IPS-NIHi7 (cell line): Measurements from ENCODE around the gene MRAP2.
"Not testable (repeated sequence)": the region's sequence is repeated elsewhere in the genome, so short reads cannot be mapped to it uniquely, and the experiment has no call there.

Experiments
- DNase-seq: peaks from one replicate; pipeline ENCODE4 v3.0.0; 2012; ENCODE audit warnings: mixed read lengths; ENCODE audit errors: extremely low spot score

MRAP2 gene

DNA sequence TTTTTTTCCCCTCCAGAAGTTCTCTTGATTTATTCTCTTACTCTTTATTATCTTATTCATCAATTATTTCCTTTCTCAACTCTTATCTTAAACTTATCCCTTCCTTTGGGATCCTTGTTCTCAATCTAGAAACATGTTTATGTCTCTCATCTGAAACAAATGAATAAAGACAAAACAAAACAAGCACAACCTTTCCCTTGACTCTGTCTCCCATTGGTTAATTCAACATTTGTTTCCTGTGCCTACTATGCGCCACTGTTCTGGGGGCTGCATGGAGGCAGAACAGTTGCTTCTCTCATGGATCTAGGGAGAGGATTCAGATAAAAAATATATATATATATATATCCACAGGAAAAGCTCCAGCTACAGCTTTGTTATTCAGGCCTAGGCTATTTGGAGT lies 5.2 kb upstream of the MRAP2 start:
- DNase-seq, result no peak

DNA sequence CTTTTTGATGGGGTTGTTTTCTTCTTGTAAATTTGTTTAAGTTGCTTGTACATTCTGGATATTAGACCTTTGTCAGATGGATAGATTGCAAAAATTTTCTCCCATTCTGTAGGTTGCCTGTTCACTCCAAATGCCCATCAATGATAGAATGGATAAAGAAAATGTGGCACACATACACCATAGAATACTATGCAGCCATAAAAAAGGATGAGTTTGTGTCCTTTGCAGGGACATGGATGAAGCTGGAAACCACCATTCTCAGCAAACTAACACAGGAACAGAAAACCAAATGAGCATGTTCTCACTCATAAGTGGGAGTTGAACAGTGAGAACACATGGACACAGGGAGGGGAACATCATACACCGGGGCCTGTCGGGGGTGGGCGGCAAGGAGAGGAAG lies 1.6 kb upstream of the MRAP2 start:
- DNase-seq, result not testable (repeated sequence)

DNA sequence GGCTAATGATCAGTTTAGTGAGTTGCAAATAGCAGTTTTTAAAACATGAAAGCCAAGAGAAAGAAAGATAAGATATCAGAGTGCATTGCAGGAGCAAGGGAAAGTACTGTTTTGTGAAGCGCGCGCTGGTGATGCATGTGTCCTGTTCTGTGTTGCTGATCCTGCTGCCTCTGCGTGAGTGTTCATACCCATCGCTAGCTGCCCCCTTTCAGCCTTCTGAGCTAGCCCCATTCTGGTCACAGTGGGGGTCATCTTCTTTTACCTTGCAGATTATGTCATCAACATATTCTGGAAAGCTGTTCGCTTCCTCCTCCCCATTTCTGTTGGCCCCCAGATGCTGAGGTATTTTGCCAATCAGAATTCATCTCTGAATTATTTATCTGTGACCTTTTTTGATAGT lies 1.9 kb downstream of the MRAP2 start:
- DNase-seq, result no peak

DNA sequence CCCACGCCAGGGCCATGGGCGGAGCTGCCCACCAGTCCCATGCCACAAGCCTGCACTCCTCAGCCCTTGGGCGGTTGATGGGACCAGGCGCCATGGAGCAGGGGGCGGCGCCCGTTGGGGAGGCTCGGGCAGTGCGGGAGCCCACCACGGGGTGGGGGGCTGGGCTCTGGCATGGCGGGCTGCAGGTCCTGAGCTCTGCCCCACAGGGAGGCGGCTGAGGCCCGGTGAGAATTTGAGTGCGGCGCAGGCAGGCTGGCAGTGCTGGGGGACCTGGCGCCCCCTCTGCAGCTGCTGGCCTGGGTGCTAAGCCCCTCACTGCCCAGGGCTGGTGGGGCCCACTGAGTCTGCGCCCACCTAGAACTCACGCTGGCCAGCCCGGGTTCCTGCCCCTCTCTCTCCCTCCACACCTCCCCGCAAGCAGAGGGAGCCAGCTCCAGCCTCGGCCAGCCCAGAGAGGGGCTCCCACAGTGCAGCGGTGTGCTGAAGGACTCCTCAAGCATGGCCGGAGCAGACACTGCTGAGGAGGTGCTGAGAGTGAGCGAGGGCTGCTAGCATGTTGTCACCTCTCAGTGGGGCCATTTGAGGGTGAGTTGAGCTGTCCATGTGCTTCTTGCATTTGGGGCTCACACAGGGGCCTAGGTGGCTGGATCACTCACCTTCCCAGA lies 4.0 kb downstream of the MRAP2 start:
- DNase-seq, result no peak

DNA sequence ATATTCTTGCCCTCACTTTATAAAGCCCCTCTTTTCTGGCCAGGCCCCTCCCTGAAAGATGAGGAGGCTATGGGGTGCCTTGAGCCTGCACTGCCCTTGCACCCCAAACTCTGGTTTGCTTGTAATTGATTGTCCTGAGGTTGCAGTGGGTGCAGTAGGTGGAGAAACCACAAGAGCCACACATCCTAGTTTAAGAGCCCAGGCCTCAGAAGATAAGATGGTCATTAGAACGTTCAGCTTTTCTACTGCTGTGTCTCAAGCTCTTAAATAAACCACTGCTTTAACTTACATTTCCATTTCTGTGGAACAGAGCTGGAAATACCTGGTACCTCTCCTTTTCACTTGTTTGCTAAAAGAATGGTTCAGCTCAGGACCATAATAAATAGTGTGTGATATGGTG lies 9.0 kb downstream of the MRAP2 start:
- no peak for DNase-seq

DNA sequence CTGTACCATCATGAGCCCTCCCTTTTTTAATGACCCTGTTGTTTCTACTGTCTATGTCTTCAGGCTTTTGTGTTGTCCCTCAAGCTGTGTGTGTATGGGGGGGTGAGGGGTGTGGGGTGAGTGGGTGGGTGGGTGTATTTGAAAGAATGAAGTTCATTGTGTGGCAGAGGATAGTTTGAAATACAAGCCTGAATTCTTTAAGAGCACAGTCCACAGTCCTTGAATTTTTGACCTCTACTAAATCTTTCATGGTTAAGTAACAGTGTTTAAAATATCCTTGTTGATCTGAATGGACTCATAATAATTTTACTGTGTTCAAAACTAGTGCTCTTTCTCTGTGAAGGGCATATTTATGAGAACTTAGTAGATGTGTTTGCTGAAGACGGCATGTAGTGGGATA lies 10.0 kb downstream of the MRAP2 start:
- no peak for DNase-seq

DNA sequence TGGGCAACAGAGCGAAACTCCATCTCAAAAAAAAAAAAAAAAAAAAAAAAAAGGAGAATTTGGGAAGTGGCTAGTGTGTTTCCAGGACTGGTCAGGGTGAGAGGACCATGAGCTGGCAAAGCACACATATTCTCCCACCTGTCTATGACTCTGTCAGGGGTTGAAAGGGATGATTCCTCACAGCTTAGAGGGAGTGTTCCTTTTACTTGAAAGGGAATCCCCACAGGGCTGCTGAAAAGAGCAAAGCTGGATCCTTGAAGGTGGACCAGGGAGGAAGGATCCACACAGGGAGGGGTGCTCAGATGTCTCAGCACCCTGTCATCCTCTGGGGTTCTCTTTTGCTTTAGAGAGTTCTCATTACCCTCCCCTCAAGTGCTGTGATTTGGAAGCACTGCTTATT lies 13.2 kb downstream of the MRAP2 start:
- DNase-seq, result no peak

DNA sequence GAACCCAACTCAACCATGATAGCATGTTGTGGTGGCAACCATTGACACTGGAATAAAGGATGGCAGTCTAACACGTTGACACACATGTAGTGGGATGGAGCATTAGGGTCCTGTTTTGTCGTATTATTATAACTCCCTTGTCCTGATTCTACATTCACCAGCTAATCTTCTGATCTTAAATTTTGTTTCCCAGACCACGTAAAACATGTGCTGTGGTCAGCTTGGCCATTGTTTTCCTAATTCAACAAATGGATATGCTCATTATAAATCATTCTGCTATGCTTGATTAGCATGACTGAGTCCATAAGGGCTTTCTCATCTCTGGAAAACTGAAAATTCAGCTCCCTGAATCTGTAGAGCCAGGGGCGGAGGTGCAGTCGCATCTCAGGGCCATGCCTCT lies 15.0 kb downstream of the MRAP2 start:
- DNase-seq, result no peak

DNA sequence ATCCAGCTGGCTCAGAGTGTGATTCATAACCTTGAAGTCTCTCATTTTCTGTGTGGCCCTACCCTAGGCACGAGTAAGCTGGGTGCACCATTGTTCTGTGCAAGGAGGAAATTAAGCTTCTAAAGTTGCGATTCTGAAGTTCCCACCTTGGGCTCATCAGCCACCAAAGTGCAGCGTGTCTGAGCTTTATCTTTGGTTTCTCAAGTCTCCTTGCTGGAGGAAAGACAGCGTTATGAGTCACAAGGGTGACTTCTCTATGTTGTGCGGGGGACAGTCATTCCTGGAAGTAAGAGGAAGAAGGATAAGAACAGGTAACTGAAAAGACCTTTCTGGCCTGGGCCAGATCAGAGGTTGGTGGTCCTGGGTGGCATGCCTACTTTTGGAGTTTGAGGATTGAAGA lies 16.8 kb downstream of the MRAP2 start:
- DNase-seq, result no peak

DNA sequence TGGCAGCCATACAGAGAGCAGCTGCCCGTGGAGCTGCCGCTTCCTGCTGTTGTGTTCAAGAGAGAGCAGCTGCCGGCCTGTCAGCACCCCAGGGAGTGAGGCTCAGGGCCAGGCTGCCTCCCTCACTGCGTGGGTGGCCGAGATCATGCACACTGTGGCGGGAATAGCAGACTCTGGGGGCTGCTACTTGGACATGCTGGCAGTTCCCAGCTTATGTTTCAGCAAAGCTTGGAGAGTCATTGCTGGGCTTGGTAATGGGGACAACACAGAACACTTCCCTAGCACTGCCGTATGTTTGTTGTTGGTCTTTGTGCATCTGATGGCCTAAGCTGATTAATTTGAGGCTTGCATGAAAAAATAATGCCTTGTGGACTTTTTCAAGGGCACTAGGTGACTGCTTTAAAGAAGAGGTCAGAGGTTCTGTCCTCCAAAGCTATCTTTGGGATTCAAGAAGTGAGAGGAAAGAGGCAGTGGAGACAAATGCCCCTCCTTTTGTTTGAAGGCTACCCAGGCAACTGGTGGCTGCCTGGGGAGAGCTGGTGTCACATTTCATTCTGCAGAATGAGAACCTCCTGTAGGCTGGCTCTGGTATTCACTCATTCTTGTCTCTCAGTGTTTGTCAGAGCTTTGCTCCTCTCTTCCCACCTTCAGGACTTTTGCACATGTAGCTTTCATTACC lies 18.8 kb downstream of the MRAP2 start:
- DNase-seq, result peak; percentile 87

DNA sequence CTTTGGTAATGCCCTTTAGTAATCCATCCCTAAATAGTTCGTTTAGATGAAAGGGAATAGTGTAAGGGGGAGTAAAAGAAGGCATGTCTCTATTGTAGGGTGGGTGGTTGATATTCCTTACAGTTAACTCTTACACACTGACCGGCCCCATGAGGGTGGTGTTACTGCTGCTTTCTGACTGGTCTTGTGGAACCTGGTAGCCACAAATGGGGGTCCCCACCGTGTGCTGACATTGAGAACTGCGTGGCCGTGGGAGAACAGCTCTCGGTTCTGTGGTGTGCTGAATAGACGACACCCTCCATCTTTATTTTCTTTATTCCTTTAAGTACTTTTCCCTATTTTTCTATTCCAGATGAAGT lies 19.3 kb downstream of the MRAP2 start:
- no peak for DNase-seq

DNA sequence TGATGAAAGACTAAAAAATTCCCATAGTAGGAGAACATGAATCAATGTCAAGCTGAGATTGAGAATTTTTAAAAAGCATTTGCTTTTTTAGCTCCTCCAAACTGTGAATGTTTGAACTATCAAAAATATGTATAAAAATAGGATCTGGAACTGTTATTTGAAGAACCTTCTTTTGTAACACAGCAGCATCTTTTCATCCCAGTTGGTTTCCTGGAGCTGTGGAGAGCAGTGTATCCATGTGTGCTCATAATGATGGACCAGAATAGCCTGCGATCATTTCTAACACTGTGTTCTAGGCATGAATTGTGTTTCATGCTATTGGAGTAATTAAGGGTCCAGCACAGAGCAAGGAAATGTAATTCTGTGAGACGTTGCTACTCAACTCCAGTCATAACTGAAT lies 22.1 kb downstream of the MRAP2 start:
- no peak for DNase-seq

DNA sequence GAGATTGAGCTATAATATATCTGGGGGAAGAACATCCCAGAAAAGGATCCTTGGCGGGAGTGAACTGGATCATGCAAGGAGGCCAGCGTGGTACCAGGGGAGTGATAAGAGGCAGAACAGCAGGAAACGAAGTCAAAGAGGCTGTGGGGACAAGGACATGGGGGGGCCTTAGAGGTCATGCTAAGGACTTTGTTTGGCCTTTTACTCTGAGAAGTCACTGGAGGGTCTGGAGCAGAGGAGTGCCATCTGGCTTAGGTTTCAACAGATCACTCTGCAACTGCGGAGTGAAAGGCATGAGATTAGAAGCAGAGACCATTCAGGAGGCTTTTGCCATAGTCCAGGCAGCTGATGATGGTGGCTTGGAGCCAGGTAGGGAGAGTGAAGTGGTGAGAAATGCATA lies 24.3 kb downstream of the MRAP2 start:
- no peak for DNase-seq

DNA sequence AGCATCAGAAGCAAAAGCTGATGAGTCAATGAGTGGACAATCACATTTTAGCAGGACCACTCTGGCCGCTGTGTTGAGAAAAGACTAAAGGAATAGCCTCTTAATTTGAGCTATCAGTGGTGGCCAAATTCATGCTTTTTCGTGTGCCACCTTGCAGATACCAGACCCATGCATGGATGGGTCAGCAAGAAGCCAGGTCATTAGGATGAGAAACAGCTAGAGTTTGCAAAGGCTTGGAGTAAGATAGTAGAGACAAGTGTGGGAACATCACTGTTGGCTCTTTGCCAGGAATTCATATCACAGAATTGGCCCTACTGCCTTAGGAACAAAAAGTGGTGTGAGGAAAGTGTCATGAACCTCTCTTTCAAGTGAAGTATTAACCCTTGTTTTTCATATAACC lies 25.5 kb downstream of the MRAP2 start:
- no peak for DNase-seq

DNA sequence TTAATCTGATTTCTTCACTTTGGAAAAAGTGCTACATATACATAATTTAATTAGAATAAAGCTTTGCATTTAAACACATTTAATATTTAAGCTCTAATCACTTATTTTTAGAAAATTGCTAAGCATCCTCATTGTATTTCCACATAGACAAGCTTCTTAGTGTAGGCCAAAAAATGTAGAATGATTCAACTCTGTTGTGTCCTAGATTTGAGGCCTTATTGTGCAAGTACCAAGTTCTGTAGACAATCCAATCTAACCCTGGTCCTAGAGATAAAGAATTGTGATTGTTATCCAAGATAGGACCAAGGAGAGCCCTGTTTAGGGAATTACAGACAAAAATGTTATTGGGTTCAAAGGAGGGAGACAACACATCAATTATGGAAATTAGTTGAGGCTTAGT lies 27.6 kb downstream of the MRAP2 start:
- no peak for DNase-seq

DNA sequence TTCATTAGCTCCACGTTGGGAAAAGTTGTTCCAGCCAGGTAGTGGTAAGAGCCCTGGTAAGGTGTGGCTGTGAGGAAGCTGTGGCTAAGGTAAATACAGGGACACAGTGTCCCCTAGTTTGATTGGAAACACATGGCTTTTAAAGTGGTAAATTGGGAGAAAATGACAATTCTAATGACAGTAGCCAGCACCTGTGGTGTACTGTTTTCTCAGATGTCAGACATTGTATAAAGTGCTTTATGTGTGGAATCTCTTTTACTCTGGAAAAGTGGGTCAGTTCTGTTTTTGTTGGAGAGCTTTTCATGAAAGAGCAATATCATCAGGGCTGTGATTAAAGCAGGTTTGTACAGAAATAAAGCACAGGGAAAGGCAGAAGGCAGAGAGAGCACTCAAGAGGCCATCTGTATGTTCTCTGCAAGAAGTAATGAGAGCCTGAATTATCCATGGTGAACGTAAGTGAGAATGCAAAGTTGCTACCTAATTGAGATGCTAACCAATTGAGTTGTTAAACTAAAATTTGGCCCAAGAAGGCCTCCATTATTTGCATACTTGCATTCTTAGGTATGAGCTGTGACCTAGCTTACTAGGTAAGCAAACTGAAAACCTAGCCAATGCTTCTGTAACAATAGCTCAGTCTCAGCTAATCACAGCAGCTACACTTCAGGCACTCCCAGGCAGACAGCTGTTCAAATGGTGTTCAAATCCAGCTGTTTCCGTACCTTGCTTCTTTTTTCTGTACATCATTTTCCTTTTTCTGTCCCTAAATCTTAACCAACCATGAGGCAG lies 28.2 kb downstream of the MRAP2 start:
- no peak for DNase-seq

DNA sequence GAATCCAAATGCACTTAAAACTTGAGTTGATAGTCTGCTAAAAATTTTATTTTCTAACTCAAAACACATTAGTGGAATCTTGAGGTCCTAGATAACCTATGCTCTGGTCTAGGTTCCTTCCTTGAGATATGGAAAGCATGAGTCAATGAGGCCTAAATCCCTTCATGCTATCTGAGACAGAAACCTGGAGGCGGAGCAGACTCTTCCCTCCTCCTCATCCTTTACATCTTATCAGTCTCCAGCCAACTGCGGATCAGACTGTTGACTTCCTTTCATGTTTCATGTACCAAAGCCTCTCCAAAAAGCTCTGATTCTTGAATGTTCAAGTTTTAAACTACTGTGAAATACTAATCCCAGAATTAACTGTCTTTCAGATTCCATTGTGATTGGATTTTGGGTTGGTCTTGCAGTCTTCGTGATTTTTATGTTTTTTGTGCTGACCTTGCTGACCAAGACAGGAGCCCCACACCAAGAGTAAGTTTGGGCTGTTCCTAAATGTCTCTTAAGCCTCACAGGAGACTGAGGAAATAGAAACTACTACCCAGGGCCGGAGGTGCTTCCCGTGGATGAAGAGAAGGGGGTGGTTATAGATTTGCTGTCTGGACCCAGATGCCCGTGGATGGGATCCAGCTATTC lies 29.1 kb downstream of the MRAP2 start:
- DNase-seq, result peak; percentile 47

DNA sequence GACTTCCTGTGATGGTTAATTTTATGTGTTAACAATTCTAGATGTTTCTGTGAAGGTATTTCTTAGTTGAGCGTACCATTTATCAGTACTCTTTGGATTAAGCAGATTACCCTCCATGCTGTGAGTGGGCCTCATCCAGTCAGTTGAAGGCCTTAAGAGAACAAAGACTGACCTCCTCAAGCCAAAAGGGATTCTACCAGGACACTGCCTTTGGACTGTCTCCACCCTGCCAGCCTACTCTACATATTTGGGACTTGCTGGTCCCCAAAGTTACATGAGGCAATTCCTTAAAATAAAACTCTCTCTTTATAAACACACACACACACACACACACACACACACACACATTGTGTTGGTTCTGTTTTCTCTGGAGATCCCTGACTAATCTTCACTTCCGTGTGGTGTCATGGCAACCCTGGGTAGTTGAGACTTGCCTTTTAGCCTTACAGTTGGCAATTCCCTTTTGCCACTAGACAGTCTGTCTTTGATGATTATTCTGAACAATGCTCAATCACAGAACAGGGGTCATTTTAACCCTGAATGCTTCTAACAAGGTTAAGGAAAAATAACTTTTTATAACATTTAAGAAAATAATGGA lies 32.2 kb downstream of the MRAP2 start:
- no peak for DNase-seq

DNA sequence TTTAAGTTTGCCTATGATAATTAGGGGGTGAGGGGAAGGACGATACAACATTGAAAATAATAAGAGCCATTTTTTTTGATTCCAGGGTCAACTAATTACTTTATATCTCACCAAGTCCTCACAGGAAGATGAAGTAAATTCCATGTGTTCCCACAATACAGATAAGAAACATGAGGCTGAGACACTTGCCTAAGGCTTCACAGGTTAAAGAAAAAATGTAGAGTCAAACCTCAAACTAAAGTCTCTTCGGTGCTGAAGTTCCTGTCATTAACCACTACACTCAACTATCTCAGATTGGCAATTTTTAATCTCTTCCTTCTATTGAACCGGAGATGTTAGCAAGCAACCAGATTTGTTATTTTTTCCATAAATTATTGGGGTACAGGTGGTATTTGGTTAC lies 33.0 kb downstream of the MRAP2 start:
- no peak for DNase-seq

DNA sequence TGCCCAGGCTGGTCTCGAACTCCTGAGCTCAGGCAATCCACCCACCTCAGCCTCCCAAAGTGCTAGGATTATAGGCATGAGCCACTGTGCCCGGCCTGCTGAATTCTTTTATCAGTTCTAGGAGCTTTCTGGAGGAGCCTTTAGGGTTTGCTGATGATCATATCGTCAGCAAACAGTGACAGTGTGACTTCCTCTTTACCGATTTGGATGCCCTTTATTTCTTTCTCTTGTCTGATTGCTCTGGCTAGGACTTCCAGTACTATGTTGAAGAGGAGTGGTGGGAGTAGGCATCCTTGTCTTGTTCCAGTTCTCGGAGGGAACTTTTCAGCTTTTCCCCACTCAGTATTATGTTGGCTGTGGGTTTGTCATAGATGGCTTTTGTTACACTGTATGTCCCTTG lies 35.3 kb downstream of the MRAP2 start:
- DNase-seq, result not testable (repeated sequence)

DNA sequence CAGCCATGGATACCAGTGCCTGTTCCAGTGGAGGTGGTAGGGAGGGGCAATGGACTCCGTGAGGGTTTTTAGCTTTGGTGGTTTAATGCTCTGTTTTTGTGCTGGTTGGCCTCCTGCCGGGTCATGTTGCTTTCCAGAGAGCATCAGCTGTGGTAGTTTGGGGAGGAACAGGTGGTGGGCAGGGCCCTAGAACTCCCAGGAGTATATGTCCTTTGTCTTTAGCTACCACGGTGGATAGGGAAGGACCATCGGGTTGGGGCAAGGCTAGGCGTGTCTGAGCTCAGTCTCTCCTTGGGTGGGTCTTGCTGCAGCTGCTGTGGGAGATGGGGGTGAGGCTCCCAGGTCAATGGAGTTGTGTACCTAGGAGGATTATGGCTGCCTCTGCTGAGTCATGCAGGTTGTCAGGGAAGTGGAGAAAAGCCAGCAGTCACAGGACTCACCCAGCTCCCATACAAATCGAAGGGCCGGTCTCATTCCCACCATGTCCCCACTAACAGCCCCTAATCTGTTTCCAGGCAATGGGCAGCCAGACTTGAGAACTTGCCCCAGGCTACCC lies 38.9 kb downstream of the MRAP2 start:
- no peak for DNase-seq
